Mesendoderm (in vitro differentiated cells): Measurements from ENCODE around the gene TTC23.

Experiments
- DNase-seq: peaks from one replicate; pipeline ENCODE4 v3.0.0; 2013
- H2AK5ac ChIP-seq: 2 replicates; pipeline ENCODE4 v1.6.1; 2013; ENCODE audit warnings: low read length, inconsistent platforms
- H2BK120ac ChIP-seq: 2 replicates; pipeline ENCODE4 v1.6.1; 2013; ENCODE audit warnings: low read depth, mild to moderate bottlenecking, low read length, moderate library complexity, mixed read lengths
- H2BK15ac ChIP-seq: replicated peaks from 2 replicates; pipeline ENCODE4 v1.6.1; 2013; ENCODE audit warnings: low read depth, mild to moderate bottlenecking, moderate library complexity
- H2BK5ac ChIP-seq: 2 replicates; pipeline ENCODE4 v1.6.1; 2013; ENCODE audit warnings: low read length, inconsistent platforms
- H3K18ac ChIP-seq: 2 replicates; pipeline ENCODE4 v1.6.1; 2013; ENCODE audit warnings: mild to moderate bottlenecking, low read length, mixed read lengths
- H3K23ac ChIP-seq: one replicate; pipeline ENCODE4 v1.6.1; 2013; ENCODE audit warnings: low read length
- H3K27ac ChIP-seq: 2 replicates; pipeline ENCODE4 v1.5.1; 2013; ENCODE audit warnings: low read depth, mild to moderate bottlenecking, inconsistent platforms, low read length, moderate library complexity
- H3K27me3 ChIP-seq: 2 replicates; pipeline ENCODE4 v1.6.1; 2013; ENCODE audit warnings: low read length, control low read depth, mild to moderate bottlenecking, inconsistent platforms; ENCODE audit not compliant: insufficient read depth, poor library complexity
- H3K36me3 ChIP-seq: 2 replicates; pipeline ENCODE4 v1.6.1; 2013; ENCODE audit warnings: low read length, inconsistent platforms; ENCODE audit not compliant: control insufficient read depth, insufficient read depth
- H3K4ac ChIP-seq: one replicate; pipeline ENCODE4 v1.6.1; 2013; ENCODE audit warnings: low read depth, mild to moderate bottlenecking, low read length, moderate library complexity
- H3K4me1 ChIP-seq: 2 replicates; pipeline ENCODE4 v1.6.1; 2013; ENCODE audit warnings: low read depth, low read length, inconsistent platforms; ENCODE audit not compliant: control insufficient read depth
- H3K4me2 ChIP-seq: 2 replicates; pipeline ENCODE4 v1.6.1; 2013; ENCODE audit warnings: low read length
- H3K4me3 ChIP-seq: 2 replicates; pipeline ENCODE4 v1.5.1; 2013; ENCODE audit warnings: mild to moderate bottlenecking, low read length
- H3K56ac ChIP-seq: one replicate; pipeline ENCODE4 v1.6.1; 2013; ENCODE audit warnings: low read length
- H3K79me1 ChIP-seq: 2 replicates; pipeline ENCODE4 v1.6.1; 2013; ENCODE audit warnings: low read length, inconsistent platforms
- H3K79me2 ChIP-seq: 2 replicates; pipeline ENCODE4 v1.6.1; 2013; ENCODE audit warnings: mild to moderate bottlenecking, low read length; ENCODE audit not compliant: control insufficient read depth, insufficient read depth
- H3K9ac ChIP-seq: 2 replicates; pipeline ENCODE4 v1.6.1; 2013; ENCODE audit warnings: low read length, inconsistent platforms
- H4K5ac ChIP-seq: one replicate; pipeline ENCODE4 v1.6.1; 2013; ENCODE audit warnings: low read length
- H4K8ac ChIP-seq: one replicate; pipeline ENCODE4 v1.6.1; 2013; ENCODE audit warnings: low read depth, mild to moderate bottlenecking, control low read depth, low read length, moderate library complexity
- WGBS: extraction: QIAGEN DNeasy Blood & Tissue Kit; methylation state at CpG from one replicate; pipeline ENCODE4 v1.1.7; 2013; ENCODE audit warnings: low lambda C conversion rate, missing lambda C conversion rate; ENCODE audit not compliant: insufficient coverage; ENCODE audit errors: extremely low coverage; 5-methylcytosine and 5-hydroxymethylcytosine counted together

Gene TTC23

GRCh38 chr15:99105514-99106341 lies 143.7 kb downstream of the TTC23 start:
- Histone ChIP-seq H3K18ac (no peak overlapping the region), H3K4me3 (peak overlapping the region; percentile 8), H3K4me2 (peak overlapping the region; percentile 38), H3K36me3 (no peaks in the 10 kb centered on the region), H3K9ac (peak overlapping the region; percentile 64), H3K4ac (no peak overlapping the region), H3K4me1 (no peaks in the 10 kb centered on the region), H2BK15ac (no peak overlapping the region), H3K79me2 (no peaks in the 10 kb centered on the region), H3K23ac (peak overlapping the region; percentile 50), H4K5ac (no peak overlapping the region), H3K27ac (no peak overlapping the region), H2BK120ac (no peak overlapping the region), H3K79me1 (no peaks in the 10 kb centered on the region), H3K56ac (peak overlapping the region; percentile 88), H2BK5ac (no peak overlapping the region), H4K8ac (no peak overlapping the region), H2AK5ac (no peak overlapping the region), H3K27me3 (no peaks in the 10 kb centered on the region)
- no CpG with 5 or more reads among the region's 116 CpGs for WGBS
- DNase-seq, result peak; percentile 85

GRCh38 chr15:99104788-99105513 lies 144.4 kb downstream of the TTC23 start, which contains the start of gene SYNM:
Gene SYNM, plus strand, starts transcription at chr15:99105080. Its CDS starts 120 bp downstream, at chr15:99105200.
- H3K23ac ChIP-seq, result peak within 1 kb of the TSS; percentile 50
- H3K27ac ChIP-seq, result no peak within 1 kb of the TSS

GRCh38 chr15:99103279-99103678 lies 146.1 kb downstream of the TTC23 start:
- no peak overlapping the region for H3K56ac ChIP-seq
- no peak overlapping the region for H3K27ac ChIP-seq
- no peak overlapping the region for H3K18ac ChIP-seq
- H3K23ac ChIP-seq, result no peak overlapping the region
- H3K79me2 ChIP-seq, result no peaks in the 10 kb centered on the region
- no peak overlapping the region for H2BK120ac ChIP-seq
- H4K8ac ChIP-seq, result no peak overlapping the region
- no peak overlapping the region for H2BK5ac ChIP-seq
- no peaks in the 10 kb centered on the region for H3K27me3 ChIP-seq
- no peak overlapping the region for H4K5ac ChIP-seq
- H3K4me1 ChIP-seq, result no peaks in the 10 kb centered on the region
- H3K36me3 ChIP-seq, result no peaks in the 10 kb centered on the region
- H3K4ac ChIP-seq, result no peak overlapping the region
- H3K79me1 ChIP-seq, result no peaks in the 10 kb centered on the region
- no CpG with 5 or more reads among the region's 2 CpGs for WGBS
- no peak for DNase-seq
- H3K4me3 ChIP-seq, result no peak overlapping the region
- no peak overlapping the region for H2AK5ac ChIP-seq
- H2BK15ac ChIP-seq, result no peak overlapping the region
- H3K9ac ChIP-seq, result no peak overlapping the region
- H3K4me2 ChIP-seq, result no peak overlapping the region

More at GRCh38 chr15:99104788-99105513, 144.4 kb downstream of the TTC23 start, which contains the start of gene SYNM:
- Histone ChIP-seq H4K8ac (no peak within 1 kb of the TSS), H3K79me1 (no peaks in the 10 kb centered on the region), H3K36me3 (no peaks in the 10 kb centered on the region), H3K9ac (peak within 1 kb of the TSS; percentile 64), H3K4ac (no peak within 1 kb of the TSS), H3K18ac (peak within 1 kb of the TSS; percentile 20), H3K79me2 (no peaks in the 10 kb centered on the region), H3K4me2 (peak within 1 kb of the TSS; percentile 38), H2AK5ac (no peak within 1 kb of the TSS), H4K5ac (no peak within 1 kb of the TSS), H3K56ac (peak within 1 kb of the TSS; percentile 88), H3K4me1 (no peaks in the 10 kb centered on the region), H3K4me3 (peak within 1 kb of the TSS; percentile 8), H2BK120ac (no peak within 1 kb of the TSS), H2BK15ac (no peak within 1 kb of the TSS), H2BK5ac (no peak within 1 kb of the TSS), H3K27me3 (no peaks in the 10 kb centered on the region)
- DNase-seq, result peak; percentile 90
- WGBS, result no CpG with 5 or more reads among the region's 91 CpGs

- Histone ChIP-seq H2AK5ac (no peak overlapping the region), H3K27me3 (no peaks in the 10 kb centered on the region), H3K4me3 (no peak overlapping the region), H3K79me1 (no peaks in the 10 kb centered on the region), H4K5ac (no peak overlapping the region), H3K9ac (no peak overlapping the region), H3K4me1 (no peaks in the 10 kb centered on the region), H3K18ac (no peak overlapping the region), H2BK120ac (no peak overlapping the region), H3K79me2 (no peaks in the 10 kb centered on the region), H3K27ac (no peak overlapping the region), H3K4me2 (no peak overlapping the region), H4K8ac (no peak overlapping the region), H3K56ac (no peak overlapping the region), H3K4ac (no peak overlapping the region), H3K36me3 (no peaks in the 10 kb centered on the region), H2BK5ac (no peak overlapping the region), H2BK15ac (no peak overlapping the region), H3K23ac (no peak overlapping the region)
- DNase-seq, result no peak
- WGBS, result no CpG with 5 or more reads among the region's 13 CpGs
Measured at GRCh38 chr15:99102332-99103235, 146.8 kb downstream of the TTC23 start.

- DNase-seq, result no peak
- Histone ChIP-seq H2BK120ac (no peak overlapping the region), H4K8ac (no peak overlapping the region), H3K4me3 (no peak overlapping the region), H2BK5ac (no peak overlapping the region), H3K4ac (no peak overlapping the region), H3K36me3 (no peaks in the 10 kb centered on the region), H3K79me1 (no peaks in the 10 kb centered on the region), H4K5ac (no peak overlapping the region), H2AK5ac (no peak overlapping the region), H3K4me1 (no peaks in the 10 kb centered on the region), H3K27ac (no peak overlapping the region), H3K4me2 (no peak overlapping the region), H3K27me3 (no peaks in the 10 kb centered on the region), H3K18ac (no peak overlapping the region), H3K79me2 (no peaks in the 10 kb centered on the region), H3K23ac (no peak overlapping the region), H2BK15ac (no peak overlapping the region), H3K9ac (no peak overlapping the region), H3K56ac (no peak overlapping the region)
- WGBS, result no CpG with 5 or more reads among the region's 7 CpGs
Measured at GRCh38 chr15:99101501-99101900, 147.9 kb downstream of the TTC23 start.
